H9 (cell line): Measurements from ENCODE around the gene PARD3. TPM values are rescaled to one million over a fixed set of nuclear protein-coding genes. Genes with fewer than 3 reads are reported as not detected.

Source experiments
- DNase-seq: peaks from one replicate; pipeline ENCODE4 v3.0.0-alpha.2; 2017
- H2AFZ ChIP-seq: one replicate; pipeline ENCODE4 v1.6.1; 2013; ENCODE audit warnings: mild to moderate bottlenecking, low read length, control low read depth, moderate library complexity
- H2AK5ac ChIP-seq: 2 replicates; pipeline ENCODE4 v1.6.1; 2013; ENCODE audit warnings: low read length, control low read depth, mixed read lengths; ENCODE audit not compliant: insufficient read length
- H2BK120ac ChIP-seq: one replicate; pipeline ENCODE4 v1.6.1; 2013; ENCODE audit warnings: low read depth, mild to moderate bottlenecking, low read length, control low read depth, inconsistent platforms; ENCODE audit not compliant: poor library complexity, severe bottlenecking
- H2BK12ac ChIP-seq: 2 replicates; pipeline ENCODE4 v1.6.1; 2013; ENCODE audit warnings: low read length, control low read depth, mixed read lengths, low read depth; ENCODE audit not compliant: insufficient read length
- H2BK15ac ChIP-seq: 2 replicates; pipeline ENCODE4 v1.6.1; 2013; ENCODE audit warnings: low read depth, low read length, control low read depth
- H2BK20ac ChIP-seq: one replicate; pipeline ENCODE4 v1.6.1; 2013; ENCODE audit warnings: low read depth, mild to moderate bottlenecking, low read length, control low read depth, inconsistent platforms; ENCODE audit not compliant: poor library complexity, severe bottlenecking
- H2BK5ac ChIP-seq: 2 replicates; pipeline ENCODE4 v1.6.1; 2013; ENCODE audit warnings: low read length, control low read depth, mixed read lengths; ENCODE audit not compliant: insufficient read length
- H3K14ac ChIP-seq: 2 replicates; pipeline ENCODE4 v1.6.1; 2013; ENCODE audit warnings: low read length, control low read depth; ENCODE audit not compliant: insufficient read depth
- H3K18ac ChIP-seq: 2 replicates; pipeline ENCODE4 v1.6.1; 2013; ENCODE audit warnings: low read depth, mild to moderate bottlenecking, mixed read lengths, low read length, control low read depth; ENCODE audit not compliant: insufficient read length
- H3K23ac ChIP-seq: 2 replicates; pipeline ENCODE4 v1.6.1; 2013; ENCODE audit warnings: low read length, control low read depth, mixed read lengths, low read depth; ENCODE audit not compliant: insufficient read length
- H3K23me2 ChIP-seq: 2 replicates; pipeline ENCODE4 v1.6.1; 2013; ENCODE audit warnings: low read depth, mild to moderate bottlenecking, mixed read lengths, low read length, control low read depth; ENCODE audit not compliant: insufficient read length, poor library complexity, severe bottlenecking
- H3K27ac ChIP-seq: 2 replicates; pipeline ENCODE4 v1.5.1; 2013; ENCODE audit warnings: low read length, control low read depth, mixed read lengths, low read depth; ENCODE audit not compliant: insufficient read length
- H3K27me3 ChIP-seq: 2 replicates; pipeline ENCODE4 v1.6.1; 2013; ENCODE audit warnings: low read length, control low read depth, inconsistent platforms; ENCODE audit not compliant: insufficient read depth
- H3K4ac ChIP-seq: 2 replicates; pipeline ENCODE4 v1.6.1; 2013; ENCODE audit warnings: low read depth, mild to moderate bottlenecking, control low read depth, inconsistent platforms, low read length, moderate library complexity
- H3K4me1 ChIP-seq: 2 replicates; pipeline ENCODE4 v1.6.1; 2013; ENCODE audit warnings: low read length, control low read depth, inconsistent platforms; ENCODE audit not compliant: insufficient read depth
- H3K4me2 ChIP-seq: 2 replicates; pipeline ENCODE4 v1.6.1; 2013; ENCODE audit warnings: low read length, control low read depth, mixed read lengths; ENCODE audit not compliant: insufficient read length, insufficient read depth
- H3K56ac ChIP-seq: 2 replicates; pipeline ENCODE4 v1.6.1; 2013; ENCODE audit warnings: low read depth, mild to moderate bottlenecking, mixed read lengths, low read length, control low read depth; ENCODE audit not compliant: insufficient read length
- H3K79me1 ChIP-seq: 2 replicates; pipeline ENCODE4 v1.6.1; 2013; ENCODE audit warnings: low read depth, mild to moderate bottlenecking, moderate library complexity, low read length, control low read depth, inconsistent platforms; ENCODE audit not compliant: insufficient read depth, poor library complexity, severe bottlenecking
- H3K79me2 ChIP-seq: 2 replicates; pipeline ENCODE4 v1.6.1; 2013; ENCODE audit warnings: low read length, control low read depth, inconsistent platforms; ENCODE audit not compliant: insufficient read depth
- H3K9ac ChIP-seq: 2 replicates; pipeline ENCODE4 v1.6.1; 2013; ENCODE audit warnings: low read length, control low read depth, mixed read lengths; ENCODE audit not compliant: insufficient read length; ENCODE audit errors: extremely low read depth
- H3K9me3 ChIP-seq: one replicate; pipeline ENCODE4 v1.6.1; 2013; ENCODE audit warnings: low read depth, low read length, inconsistent platforms; ENCODE audit not compliant: control insufficient read depth
- H3T11ph ChIP-seq: one replicate; pipeline ENCODE4 v1.6.1; 2013; ENCODE audit warnings: mild to moderate bottlenecking, low read length, control low read depth, inconsistent platforms
- H4K20me1 ChIP-seq: one replicate; pipeline ENCODE4 v1.6.1; 2013; ENCODE audit not compliant: control insufficient read depth, insufficient read length, insufficient read depth
- H4K5ac ChIP-seq: 2 replicates; pipeline ENCODE4 v1.6.1; 2013; ENCODE audit warnings: low read depth, mild to moderate bottlenecking, mixed read lengths, low read length, control low read depth; ENCODE audit not compliant: insufficient read length
- H4K8ac ChIP-seq: replicated peaks from 2 replicates; pipeline ENCODE4 v1.6.1; 2013; ENCODE audit warnings: low read length, control low read depth, mixed read lengths, low read depth; ENCODE audit not compliant: insufficient read length
- H4K91ac ChIP-seq: 2 replicates; pipeline ENCODE4 v1.6.1; 2013; ENCODE audit warnings: low read depth, mild to moderate bottlenecking, moderate library complexity, mixed read lengths, low read length, control low read depth; ENCODE audit not compliant: insufficient read length
- H3K27ac Mint-ChIP-seq, 3 experiments: 2 replicates in 2 of 3; 3 replicates in 1 of 3; pipeline ENCODE4 v1.8.0; 2020 to 2021; ENCODE audit warnings: mixed read lengths in 3 of 3, mild to moderate bottlenecking in 1 of 3, moderate library complexity in 1 of 3
- H3K27me3 Mint-ChIP-seq: 2 replicates; pipeline ENCODE4 v1.8.0; 2021; ENCODE audit warnings: low read depth, mild to moderate bottlenecking, moderate library complexity, mixed read lengths
- H3K36me3 Mint-ChIP-seq, 3 experiments: 2 replicates in 2 of 3; 3 replicates in 1 of 3; pipeline ENCODE4 v1.8.0; 2020 to 2021; ENCODE audit warnings: low read depth in 3 of 3, mixed read lengths in 3 of 3; ENCODE audit not compliant: insufficient read depth in 1 of 3
- H3K4me1 Mint-ChIP-seq, 2 experiments: 2 replicates each; pipeline ENCODE4 v1.8.0; 2020; ENCODE audit warnings: mixed read lengths in 2 of 2
- H3K4me3 Mint-ChIP-seq, 2 experiments: 2 replicates in 1 of 2; 3 replicates in 1 of 2; pipeline ENCODE4 v1.8.0; 2020 to 2021; ENCODE audit warnings: mild to moderate bottlenecking in 2 of 2, mixed read lengths in 2 of 2, moderate library complexity in 1 of 2
- H3K9me3 Mint-ChIP-seq, 2 experiments: 2 replicates in 1 of 2; 3 replicates in 1 of 2; pipeline ENCODE4 v1.8.0; 2020; ENCODE audit warnings: mild to moderate bottlenecking in 2 of 2, mixed read lengths in 2 of 2, moderate library complexity in 1 of 2
- CTCF ChIP-seq: fragments of 200-600 bp; sonication (generic); conservative IDR thresholded peaks from 3 replicates; pipeline ENCODE4 v1.8.0; 2021; ENCODE audit warnings: antibody characterized with exemption, mild to moderate bottlenecking
- WGBS: extraction: QIAGEN DNeasy Blood & Tissue Kit; methylation state at CpG from one replicate; pipeline ENCODE4 v1.1.7; 2013; ENCODE audit warnings: missing lambda C conversion rate, low lambda C conversion rate, mixed read lengths; ENCODE audit not compliant: insufficient read length; ENCODE audit errors: extremely low coverage; 5-methylcytosine and 5-hydroxymethylcytosine counted together
- total RNA-seq: library from RNA; stranded (reverse); gene quantifications from 2 replicates; pipeline ENCODE4 v1.2.1, GENCODE V29; 2021

The PARD3 gene
- total RNA-seq, 1 experiment from 2014 or later: 44.7 TPM

DNA sequence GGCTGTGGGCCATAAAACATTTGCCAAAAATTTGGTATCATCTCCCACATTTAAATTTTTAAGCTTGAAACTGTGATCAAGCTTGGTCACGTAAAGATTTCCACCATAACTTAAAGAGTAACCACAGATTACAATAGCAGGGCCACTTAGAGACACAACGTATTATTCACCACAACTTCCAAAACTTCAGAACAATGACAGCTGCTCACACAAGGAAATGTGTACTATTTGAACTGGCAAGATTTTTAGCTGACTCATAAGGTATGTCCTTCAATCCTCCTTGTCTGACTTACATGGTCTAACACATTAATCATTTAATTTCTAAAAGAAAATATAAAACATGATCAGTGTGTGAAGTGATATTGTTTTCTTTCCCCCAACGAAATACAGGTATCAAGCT lies 234.5 kb downstream of the PARD3 start:
- no peak overlapping the region for H4K8ac ChIP-seq
- H3T11ph ChIP-seq: no peak overlapping the region
- no peak overlapping the region for H2BK120ac ChIP-seq
- Mint-ChIP-seq H3K36me3 (no peaks in the 10 kb centered on the region), H3K27ac (peak overlapping the region in 2 of 3 experiments; percentile 14 to 52; a peak in 2 of 7 replicates), H3K9me3 (no peaks in the 10 kb centered on the region), H3K4me1 (peaks cover 49 to 55% of the 10 kb centered on the region in 2 experiments), H3K27me3 (no peaks in the 10 kb centered on the region), H3K4me3 (no peak overlapping the region)
- no peaks in the 10 kb centered on the region for H3K23me2 ChIP-seq
- no peak overlapping the region for H2BK12ac ChIP-seq
- H3K56ac ChIP-seq: no peak overlapping the region
- no peak overlapping the region for H3K4me2 ChIP-seq
- no peaks in the 10 kb centered on the region for H3K79me1 ChIP-seq
- no peak overlapping the region for H2BK15ac ChIP-seq
- H3K18ac ChIP-seq: no peak overlapping the region
- no peak overlapping the region for H2AK5ac ChIP-seq
- TF ChIP-seq CTCF: no peak
- no CpG with 5 or more reads among the region's 3 CpGs for WGBS
- H3K14ac ChIP-seq: no peak overlapping the region
- no peak overlapping the region for H3K9ac ChIP-seq
- peaks cover 4% of the 10 kb centered on the region for H3K4me1 ChIP-seq
- H2BK20ac ChIP-seq: no peak overlapping the region
- H3K27ac ChIP-seq: no peak overlapping the region
- no peak for DNase-seq
- no peak overlapping the region for H3K23ac ChIP-seq
- no peak overlapping the region for H4K5ac ChIP-seq
- no peaks in the 10 kb centered on the region for H4K20me1 ChIP-seq
- H3K9me3 ChIP-seq: no peaks in the 10 kb centered on the region
- no peak overlapping the region for H2BK5ac ChIP-seq
- no peaks in the 10 kb centered on the region for H3K27me3 ChIP-seq
- H4K91ac ChIP-seq: no peak overlapping the region
- no peak overlapping the region for H2AFZ ChIP-seq
- no peak overlapping the region for H3K4ac ChIP-seq
- peaks cover 2% of the 10 kb centered on the region; the same call in 1 of the 2 replicates for H3K79me2 ChIP-seq
